ENCODE data around the gene RAB11A. TPM values are rescaled to one million over a fixed set of nuclear protein-coding genes. Genes with fewer than 3 reads are reported as not detected.

RAB11A gene
- total RNA-seq, 2 experiments from 2014 or later: 192 to 193 TPM

GRCh38 chr15:65923264-65923663 lies 54.0 kb downstream of the RAB11A start:
- Mint-ChIP-seq H3K4me1 (peaks cover 10% of the 10 kb centered on the region), H3K9me3 (no peaks in the 10 kb centered on the region), H3K36me3 (ENCODE audit: low read depth) (no peaks in the 10 kb centered on the region), H3K27ac (no peak overlapping the region), H3K4me3 (no peak overlapping the region), H3K27me3 (no peaks in the 10 kb centered on the region)
- POLR2A ChIA-PET: no interaction called here
- no peak for DNase-seq
- CTCF ChIA-PET: no interaction called here

GRCh38 chr15:65924004-65924403 lies 54.7 kb downstream of the RAB11A start:
- no peaks in the 10 kb centered on the region for H3K36me3 Mint-ChIP-seq (ENCODE audit: low read depth)
- ChIA-PET POLR2A (no interaction called here), CTCF (no interaction called here)

GRCh38 chr15:65925338-65925737 lies 56.0 kb downstream of the RAB11A start:
- CTCF ChIA-PET: no interaction called here
- H3K36me3 Mint-ChIP-seq (ENCODE audit: low read depth): no peaks in the 10 kb centered on the region
- no peaks in the 10 kb centered on the region for H3K27me3 Mint-ChIP-seq
- DNase-seq: no peak
- no peak overlapping the region for H3K4me3 Mint-ChIP-seq
- no peak overlapping the region for H3K27ac Mint-ChIP-seq
- H3K9me3 Mint-ChIP-seq: no peaks in the 10 kb centered on the region
- POLR2A ChIA-PET: interaction anchor here (1.1 kb wide), 1 partner anchor 12 kb away, joined by 3 read pairs; no protein-coding TSS in a partner anchor
- peaks cover 2% of the 10 kb centered on the region for H3K4me1 Mint-ChIP-seq

More at GRCh38 chr15:65924004-65924403, 54.7 kb downstream of the RAB11A start:
- no peaks in the 10 kb centered on the region for H3K27me3 Mint-ChIP-seq
- no peak overlapping the region for H3K4me3 Mint-ChIP-seq
- no peaks in the 10 kb centered on the region for H3K9me3 Mint-ChIP-seq
- peaks cover 2% of the 10 kb centered on the region for H3K4me1 Mint-ChIP-seq
- DNase-seq: no peak
- H3K27ac Mint-ChIP-seq: no peak overlapping the region

GRCh38 chr15:65926459-65926858 lies 57.2 kb downstream of the RAB11A start:
- Mint-ChIP-seq H3K27ac (no peak overlapping the region), H3K4me3 (no peak overlapping the region), H3K9me3 (no peaks in the 10 kb centered on the region), H3K27me3 (no peaks in the 10 kb centered on the region), H3K36me3 (ENCODE audit: low read depth) (no peaks in the 10 kb centered on the region), H3K4me1 (peaks cover 2% of the 10 kb centered on the region)
- ChIA-PET CTCF (no interaction called here), POLR2A (no interaction called here)
- no peak for DNase-seq

- no peak overlapping the region for H3K4me3 Mint-ChIP-seq
- no peak for DNase-seq
- POLR2A ChIA-PET: no interaction called here
- no peaks in the 10 kb centered on the region for H3K36me3 Mint-ChIP-seq (ENCODE audit: low read depth)
- no peaks in the 10 kb centered on the region for H3K27me3 Mint-ChIP-seq
- H3K4me1 Mint-ChIP-seq: peaks cover 2% of the 10 kb centered on the region
- no peak overlapping the region for H3K27ac Mint-ChIP-seq
- CTCF ChIA-PET: no interaction called here
- H3K9me3 Mint-ChIP-seq: no peaks in the 10 kb centered on the region
These were observed 57.6 kb downstream of the RAB11A start for GRCh38 chr15:65926899-65927298.

- DNase-seq: no peak
- Mint-ChIP-seq H3K27ac (no peak overlapping the region), H3K4me1 (peaks cover 2% of the 10 kb centered on the region), H3K9me3 (no peaks in the 10 kb centered on the region), H3K36me3 (ENCODE audit: low read depth) (no peaks in the 10 kb centered on the region), H3K4me3 (no peak overlapping the region), H3K27me3 (no peaks in the 10 kb centered on the region)
- POLR2A ChIA-PET: no interaction called here
- CTCF ChIA-PET: no interaction called here
These were observed 58.3 kb downstream of the RAB11A start for GRCh38 chr15:65927545-65927944.

- no peak for DNase-seq
- ChIA-PET CTCF (no interaction called here), POLR2A (no interaction called here)
- Mint-ChIP-seq H3K9me3 (no peaks in the 10 kb centered on the region), H3K4me3 (no peak overlapping the region), H3K27ac (no peak overlapping the region), H3K36me3 (ENCODE audit: low read depth) (no peaks in the 10 kb centered on the region), H3K27me3 (no peaks in the 10 kb centered on the region), H3K4me1 (peaks cover 2% of the 10 kb centered on the region)
These were observed 60.3 kb downstream of the RAB11A start for GRCh38 chr15:65929573-65929972.

GRCh38 chr15:65930134-65930533 lies 60.8 kb downstream of the RAB11A start:
- CTCF ChIA-PET: no interaction called here
- peaks cover 2% of the 10 kb centered on the region for H3K4me1 Mint-ChIP-seq

GRCh38 chr15:65931221-65931620 lies 61.9 kb downstream of the RAB11A start:
- no peak for DNase-seq
- H3K9me3 Mint-ChIP-seq: no peaks in the 10 kb centered on the region
- H3K36me3 Mint-ChIP-seq (ENCODE audit: low read depth): no peaks in the 10 kb centered on the region
- POLR2A ChIA-PET: interaction anchor here (1.9 kb wide), 1 partner anchor 30 kb away, joined by 4 read pairs; no protein-coding TSS in a partner anchor
- H3K4me1 Mint-ChIP-seq: peaks cover 2% of the 10 kb centered on the region
- CTCF ChIA-PET: no interaction called here
- no peak overlapping the region for H3K4me3 Mint-ChIP-seq
- no peaks in the 10 kb centered on the region for H3K27me3 Mint-ChIP-seq
- H3K27ac Mint-ChIP-seq: no peak overlapping the region

More at GRCh38 chr15:65930134-65930533, 60.8 kb downstream of the RAB11A start:
- Mint-ChIP-seq H3K4me3 (no peak overlapping the region), H3K27ac (no peak overlapping the region), H3K36me3 (ENCODE audit: low read depth) (no peaks in the 10 kb centered on the region), H3K9me3 (no peaks in the 10 kb centered on the region), H3K27me3 (no peaks in the 10 kb centered on the region)
- DNase-seq: no peak
- POLR2A ChIA-PET: interaction anchor here (0.9 kb wide), 1 partner anchor 10 kb away, joined by 3 read pairs; no protein-coding TSS in a partner anchor

- peaks cover 2% of the 10 kb centered on the region for H3K4me1 Mint-ChIP-seq
- no peak overlapping the region for H3K27ac Mint-ChIP-seq
- H3K9me3 Mint-ChIP-seq: no peaks in the 10 kb centered on the region
- CTCF ChIA-PET: no interaction called here
- no peaks in the 10 kb centered on the region for H3K27me3 Mint-ChIP-seq
- no peaks in the 10 kb centered on the region for H3K36me3 Mint-ChIP-seq (ENCODE audit: low read depth)
- DNase-seq: no peak
- POLR2A ChIA-PET: no interaction called here
- H3K4me3 Mint-ChIP-seq: no peak overlapping the region
These were observed 66.1 kb downstream of the RAB11A start for GRCh38 chr15:65935391-65935790.

GRCh38 chr15:65936282-65936681 lies 67.0 kb downstream of the RAB11A start:
- POLR2A ChIA-PET: interaction anchor here (1.2 kb wide), 1 partner anchor 67 kb away, joined by 3 read pairs; the partner anchor contains the start of gene RAB11A
- no peak overlapping the region for H3K27ac Mint-ChIP-seq
- DNase-seq: no peak
- H3K36me3 Mint-ChIP-seq (ENCODE audit: low read depth): no peaks in the 10 kb centered on the region
- H3K4me3 Mint-ChIP-seq: no peak overlapping the region
- CTCF ChIA-PET: no interaction called here
- peaks cover 4% of the 10 kb centered on the region for H3K4me1 Mint-ChIP-seq
- H3K9me3 Mint-ChIP-seq: no peaks in the 10 kb centered on the region
- H3K27me3 Mint-ChIP-seq: no peaks in the 10 kb centered on the region

- no peaks in the 10 kb centered on the region for H3K9me3 Mint-ChIP-seq
- H3K36me3 Mint-ChIP-seq (ENCODE audit: low read depth): no peaks in the 10 kb centered on the region
- ChIA-PET CTCF (no interaction called here), POLR2A (interaction anchor here (1.0 kb wide), 1 partner anchor 12 kb away, joined by 3 read pairs; no protein-coding TSS in a partner anchor)
- no peaks in the 10 kb centered on the region for H3K27me3 Mint-ChIP-seq
- peaks cover 11% of the 10 kb centered on the region for H3K4me1 Mint-ChIP-seq
- DNase-seq: no peak
- H3K4me3 Mint-ChIP-seq: no peak overlapping the region
- no peak overlapping the region for H3K27ac Mint-ChIP-seq
These were observed 67.8 kb downstream of the RAB11A start for GRCh38 chr15:65937054-65937453.

- ChIA-PET POLR2A (interaction anchor here (1.0 kb wide), 1 partner anchor 13 kb away, joined by 3 read pairs; no protein-coding TSS in a partner anchor), CTCF (no interaction called here)
- no peak for DNase-seq
- peaks cover 15% of the 10 kb centered on the region for H3K4me1 Mint-ChIP-seq
- no peak overlapping the region for H3K27ac Mint-ChIP-seq
- no peak overlapping the region for H3K4me3 Mint-ChIP-seq
- no peaks in the 10 kb centered on the region for H3K9me3 Mint-ChIP-seq
- no peaks in the 10 kb centered on the region for H3K36me3 Mint-ChIP-seq (ENCODE audit: low read depth)
- peaks cover 2% of the 10 kb centered on the region for H3K27me3 Mint-ChIP-seq
These were observed 68.2 kb downstream of the RAB11A start for GRCh38 chr15:65937476-65937875.

- ChIA-PET POLR2A (no interaction called here), CTCF (no interaction called here)
- H3K27ac Mint-ChIP-seq: no peak overlapping the region
- peaks cover 7% of the 10 kb centered on the region for H3K27me3 Mint-ChIP-seq
- peaks cover 20% of the 10 kb centered on the region for H3K4me1 Mint-ChIP-seq
- no peaks in the 10 kb centered on the region for H3K36me3 Mint-ChIP-seq (ENCODE audit: low read depth)
- no peaks in the 10 kb centered on the region for H3K9me3 Mint-ChIP-seq
- no peak overlapping the region for H3K4me3 Mint-ChIP-seq
- DNase-seq: no peak
These were observed 69.3 kb downstream of the RAB11A start for GRCh38 chr15:65938604-65939003.

All from activated CD4-positive, alpha-beta memory T cell treated with anti-CD3 and anti-CD28 coated beads, Interleukin-2, amount 10 ng/mL, durations not matched to agents 7 days and 5 days (primary cell).